Endodermal cell (in vitro differentiated cells): ENCODE measurements around the gene MXD4. TPM values are rescaled to one million over a fixed set of nuclear protein-coding genes. Genes with fewer than 3 reads are reported as not detected.

Experiments used
- DNase-seq: peaks from one replicate; pipeline ENCODE4 v3.0.0-alpha.2; 2017
- H3K27ac ChIP-seq: 2 replicates; pipeline ENCODE4 v1.5.1; 2013; ENCODE audit warnings: mild to moderate bottlenecking, low read depth, low read length, moderate library complexity
- H3K27me3 ChIP-seq: 2 replicates; pipeline ENCODE4 v1.6.1; 2013; ENCODE audit warnings: mild to moderate bottlenecking, low read length, moderate library complexity; ENCODE audit not compliant: insufficient read depth, control insufficient read depth, poor library complexity, severe bottlenecking
- H3K36me3 ChIP-seq: 2 replicates; pipeline ENCODE4 v1.7.0; 2013; ENCODE audit warnings: mild to moderate bottlenecking, low read length, moderate library complexity; ENCODE audit not compliant: control insufficient read depth, insufficient read depth
- H3K4me1 ChIP-seq: one replicate; pipeline ENCODE4 v1.7.0; 2013; ENCODE audit warnings: low read length; ENCODE audit not compliant: control insufficient read depth, insufficient read depth
- H3K4me3 ChIP-seq: 2 replicates; pipeline ENCODE4 v1.5.1; 2013; ENCODE audit warnings: mild to moderate bottlenecking, low read length, moderate library complexity
- H3K9ac ChIP-seq: 2 replicates; pipeline ENCODE4 v1.6.1; 2013; ENCODE audit warnings: mild to moderate bottlenecking, low read length, moderate library complexity; ENCODE audit not compliant: poor library complexity, severe bottlenecking; ENCODE audit errors: extremely low read depth
- H3K9me3 ChIP-seq: 2 replicates; pipeline ENCODE4 v1.6.1; 2013; ENCODE audit warnings: mild to moderate bottlenecking, low read length, moderate library complexity; ENCODE audit not compliant: control insufficient read depth
- H3K27ac Mint-ChIP-seq: 2 replicates; pipeline ENCODE4 v1.8.0; 2020; ENCODE audit warnings: mixed read lengths
- H3K27me3 Mint-ChIP-seq: 2 replicates; pipeline ENCODE4 v1.8.0; 2021; ENCODE audit warnings: mild to moderate bottlenecking, mixed read lengths; ENCODE audit not compliant: insufficient read depth
- H3K36me3 Mint-ChIP-seq: 2 replicates; pipeline ENCODE4 v1.8.0; 2020; ENCODE audit warnings: low read depth, mixed read lengths
- H3K4me1 Mint-ChIP-seq: 2 replicates; pipeline ENCODE4 v1.8.0; 2020; ENCODE audit warnings: mixed read lengths
- H3K4me3 Mint-ChIP-seq: 2 replicates; pipeline ENCODE4 v1.8.0; 2020; ENCODE audit warnings: mild to moderate bottlenecking, moderate library complexity, mixed read lengths
- H3K9me3 Mint-ChIP-seq: 2 replicates; pipeline ENCODE4 v1.8.0; 2020; ENCODE audit warnings: mild to moderate bottlenecking, mixed read lengths
- CTCF ChIP-seq: fragments of 200-600 bp; sonication (generic); conservative IDR thresholded peaks from 2 replicates; pipeline ENCODE4 v1.5.0; 2021; ENCODE audit warnings: antibody characterized with exemption, mild to moderate bottlenecking
- WGBS, 2 experiments: methylation state at CpG; one replicate each; pipeline versions ENCODE4 v1.1.5 to v1.1.7; 2013; ENCODE audit warnings: missing lambda C conversion rate in 2 of 2, mixed read lengths in 1 of 2; ENCODE audit not compliant: insufficient coverage in 1 of 2, insufficient read length in 1 of 2; 5-methylcytosine and 5-hydroxymethylcytosine counted together
- total RNA-seq, 2 donors: library from RNA; stranded (reverse); fragmentation: NEBNext Ultra II Directional in 1 of 2; extraction: Animal tissue kit (Norgen Biotek cat#: 25700) in 1 of 2; gene quantifications; 2 replicates in 1 of 2; 3 replicates in 1 of 2; pipeline ENCODE4 v1.2.1, GENCODE V29; 2021

The MXD4 gene
- total RNA-seq, 2 donors from 2014 or later: 46.0 to 78.8 TPM

GRCh38 chr4:2301225-2301642 is 39.3 kb upstream of the MXD4 start:
- Mint-ChIP-seq H3K27ac (no peak overlapping the region), H3K27me3 (peaks cover 2% of the 10 kb centered on the region), H3K4me1 (no peaks in the 10 kb centered on the region), H3K9me3 (peaks cover 11% of the 10 kb centered on the region), H3K4me3 (no peak overlapping the region), H3K36me3 (no peaks in the 10 kb centered on the region)
- TF ChIP-seq CTCF: no peak
- H3K4me1 ChIP-seq: no peaks in the 10 kb centered on the region
- H3K4me3 ChIP-seq: no peak overlapping the region
- 87 to 94% methylated on average over 9 to 14 of the region's 14 CpGs for WGBS, 2 experiments
- no peak overlapping the region for H3K27ac ChIP-seq
- H3K27me3 ChIP-seq: no peaks in the 10 kb centered on the region
- no peak overlapping the region for H3K9ac ChIP-seq
- no peaks in the 10 kb centered on the region for H3K36me3 ChIP-seq
- no peak for DNase-seq
- H3K9me3 ChIP-seq: no peaks in the 10 kb centered on the region

DNA sequence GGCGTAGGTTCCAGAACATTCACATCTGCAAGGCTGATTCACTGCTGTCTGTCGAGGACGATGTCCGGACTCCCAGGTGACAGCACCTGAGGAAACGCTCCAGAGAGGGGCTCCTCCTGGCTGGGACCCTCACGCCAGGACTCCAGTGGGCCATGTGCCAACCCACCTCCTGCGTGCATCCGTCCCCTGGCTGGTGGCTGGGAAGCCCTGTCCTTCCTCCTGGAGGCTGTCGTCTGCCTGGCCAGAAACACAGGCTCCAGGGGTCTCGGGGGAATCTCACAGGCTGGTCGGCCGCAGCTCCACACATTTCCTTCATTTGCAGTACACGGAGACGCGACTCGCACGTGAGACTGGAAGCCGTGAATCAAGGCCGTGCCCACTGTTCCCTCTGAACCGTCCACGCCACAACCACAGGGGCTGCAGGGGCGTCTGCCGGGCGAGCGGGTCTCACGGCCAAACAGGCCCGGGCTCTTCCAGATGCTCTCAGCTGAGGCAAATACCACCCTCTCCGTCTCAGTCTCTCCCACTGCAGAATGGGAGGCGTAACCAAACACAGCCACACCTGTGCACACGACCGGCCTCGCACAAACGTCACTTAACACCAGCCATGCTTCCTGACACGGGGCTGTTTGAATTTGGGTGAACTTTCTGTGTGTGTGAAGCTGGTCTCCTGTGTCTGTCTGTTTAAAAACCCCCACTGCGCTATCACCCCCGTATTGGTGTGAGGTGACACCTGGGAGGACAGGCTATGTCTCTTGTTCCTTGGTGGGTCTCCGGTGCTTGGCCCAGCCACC is 38.7 kb upstream of the MXD4 start:
- no peak for DNase-seq

DNA sequence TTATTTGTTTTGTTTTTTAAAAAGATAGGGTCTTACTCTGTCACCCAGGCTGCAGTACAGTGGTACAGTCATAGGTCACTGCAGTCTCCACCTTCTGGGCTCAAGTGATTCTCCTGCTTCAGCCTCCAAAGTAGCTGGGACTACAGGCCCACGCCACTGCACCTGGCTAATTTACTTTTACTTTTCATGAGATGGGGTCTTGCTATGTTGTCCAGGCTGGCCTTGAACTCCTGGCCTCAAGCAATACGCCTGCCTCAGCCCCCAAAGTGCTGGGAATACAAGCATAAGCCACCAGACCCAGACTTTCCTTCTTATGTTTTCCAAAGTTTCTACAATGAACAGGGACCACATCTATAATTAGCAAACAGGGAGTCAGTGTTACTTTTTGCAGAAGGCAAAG is 37.9 kb upstream of the MXD4 start:
- no peak overlapping the region for H3K27ac ChIP-seq
- no peak overlapping the region for H3K4me3 Mint-ChIP-seq
- no peak for TF ChIP-seq CTCF
- H3K27me3 Mint-ChIP-seq: peaks cover 3% of the 10 kb centered on the region
- no peaks in the 10 kb centered on the region for H3K36me3 ChIP-seq
- peaks cover 11% of the 10 kb centered on the region for H3K9me3 Mint-ChIP-seq
- H3K36me3 Mint-ChIP-seq: no peaks in the 10 kb centered on the region
- H3K4me1 Mint-ChIP-seq: no peaks in the 10 kb centered on the region
- DNase-seq: no peak
- no peak overlapping the region for H3K4me3 ChIP-seq
- no peaks in the 10 kb centered on the region for H3K4me1 ChIP-seq
- WGBS, 2 experiments: 82 to 92% methylated on average over 2 of the region's 2 CpGs
- no peaks in the 10 kb centered on the region for H3K27me3 ChIP-seq
- no peak overlapping the region for H3K9ac ChIP-seq
- no peaks in the 10 kb centered on the region for H3K9me3 ChIP-seq
- H3K27ac Mint-ChIP-seq: no peak overlapping the region

More for the DNA sequence above, 38.7 kb upstream of the MXD4 start:
- Histone ChIP-seq H3K27ac (no peak overlapping the region), H3K4me1 (no peaks in the 10 kb centered on the region), H3K27me3 (no peaks in the 10 kb centered on the region), H3K9me3 (no peaks in the 10 kb centered on the region), H3K4me3 (no peak overlapping the region), H3K36me3 (no peaks in the 10 kb centered on the region), H3K9ac (no peak overlapping the region)
- TF ChIP-seq CTCF: no peak
- Mint-ChIP-seq H3K36me3 (no peaks in the 10 kb centered on the region), H3K27me3 (peaks cover 2% of the 10 kb centered on the region), H3K27ac (no peak overlapping the region), H3K9me3 (peaks cover 9% of the 10 kb centered on the region), H3K4me3 (no peak overlapping the region), H3K4me1 (no peaks in the 10 kb centered on the region)
- WGBS, 2 experiments: 94 to 96% methylated on average over 22 to 37 of the region's 37 CpGs
